Cardiac muscle cell (in vitro differentiated cells and primary cell): ENCODE measurements around the gene GARIN5B. TPM values are rescaled to one million over a fixed set of nuclear protein-coding genes. Genes with fewer than 3 reads are reported as not detected.
A peak's percentile ranks its signal among the peaks of the same experiment; 100 is the strongest.

Experiments used
- DNase-seq, 2 donors: peaks; one replicate each; pipeline versions ENCODE4 v3.0.0 to v3.0.0-alpha.2; 2010 to 2017; ENCODE audit warnings: low read depth in 1 of 2, low spot score in 1 of 2
- H3K27ac ChIP-seq: fragments of 200-600 bp; sonication (generic); 2 replicates; pipeline ENCODE4 v1.5.1; 2016
- H3K27me3 ChIP-seq: fragments of 200-600 bp; sonication (generic); 2 replicates; pipeline ENCODE4 v1.6.0; 2016; ENCODE audit warnings: control low read depth
- H3K36me3 ChIP-seq: fragments of 200-600 bp; sonication (generic); 2 replicates; pipeline ENCODE4 v1.5.1; 2016; ENCODE audit warnings: control low read depth
- H3K4me1 ChIP-seq: fragments of 200-600 bp; sonication (generic); 2 replicates; pipeline ENCODE4 v1.8.1; 2017; ENCODE audit warnings: low read depth, mild to moderate bottlenecking, mixed run types
- H3K4me3 ChIP-seq: fragments of 200-600 bp; sonication (generic); 2 replicates; pipeline ENCODE4 v1.5.1; 2016; ENCODE audit warnings: mild to moderate bottlenecking
- H3K9me3 ChIP-seq: fragments of 200-600 bp; sonication (generic); 2 replicates; pipeline ENCODE4 v1.5.1; 2017; ENCODE audit warnings: low read depth, mild to moderate bottlenecking, control low read depth
- polyA plus RNA-seq: library from polyadenylated mRNA; unstranded; fragments of >200 nt; fragmentation: Nextera tagmentation; extraction: Ambion mirVana; gene quantifications from 2 replicates; pipeline ENCODE4 v1.2.1, GENCODE V29; 2016
- total RNA-seq: library from RNA; depleted of rRNA; stranded (reverse); fragments of >200 nt; gene quantifications from 2 replicates; pipeline ENCODE4 v1.2.3, GENCODE V29; 2016
- TF ChIP-seq, protein P1 (sequence below): IDR thresholded peaks from 2 replicates; pipeline ENCODE4 v1.5.1; 2012; ENCODE audit warnings: low read depth, mild to moderate bottlenecking, low read length

The GARIN5B gene
- total and polyA plus RNA-seq, 2 experiments from 2014 or later, result not detected

DNA sequence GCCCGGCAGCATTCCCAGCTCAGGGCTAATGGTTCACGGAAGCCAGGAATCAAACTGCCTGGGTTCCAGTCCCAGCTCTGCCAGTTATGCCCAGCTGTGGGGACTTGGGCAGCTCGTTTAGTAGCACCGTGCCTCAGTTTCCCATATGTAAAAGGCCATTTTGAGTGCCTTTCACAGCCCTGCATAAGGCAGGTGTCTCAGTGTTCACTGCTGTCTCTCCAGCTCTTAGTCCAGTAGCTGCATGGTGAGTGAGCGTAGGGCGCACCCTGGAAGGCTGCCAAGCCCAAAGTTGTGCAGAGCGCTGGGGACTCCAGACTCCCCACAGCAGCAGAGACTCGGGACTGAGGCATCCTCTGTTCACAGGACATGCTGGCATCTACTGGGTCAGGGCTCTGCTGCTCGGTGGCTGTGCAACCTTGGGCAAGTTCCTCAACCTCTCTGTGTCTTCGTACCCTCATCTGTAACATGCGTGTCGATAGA lies 28.2 kb upstream of the GARIN5B start:
- DNase-seq, result no peak
- Histone ChIP-seq H3K9me3 (no peaks in the 10 kb centered on the region), H3K4me3 (no peak overlapping the region), H3K36me3 (peaks cover 28% of the 10 kb centered on the region), H3K27me3 (no peaks in the 10 kb centered on the region), H3K27ac (no peak overlapping the region), H3K4me1 (peaks cover 10% of the 10 kb centered on the region)
- TF ChIP-seq, protein P1, sequence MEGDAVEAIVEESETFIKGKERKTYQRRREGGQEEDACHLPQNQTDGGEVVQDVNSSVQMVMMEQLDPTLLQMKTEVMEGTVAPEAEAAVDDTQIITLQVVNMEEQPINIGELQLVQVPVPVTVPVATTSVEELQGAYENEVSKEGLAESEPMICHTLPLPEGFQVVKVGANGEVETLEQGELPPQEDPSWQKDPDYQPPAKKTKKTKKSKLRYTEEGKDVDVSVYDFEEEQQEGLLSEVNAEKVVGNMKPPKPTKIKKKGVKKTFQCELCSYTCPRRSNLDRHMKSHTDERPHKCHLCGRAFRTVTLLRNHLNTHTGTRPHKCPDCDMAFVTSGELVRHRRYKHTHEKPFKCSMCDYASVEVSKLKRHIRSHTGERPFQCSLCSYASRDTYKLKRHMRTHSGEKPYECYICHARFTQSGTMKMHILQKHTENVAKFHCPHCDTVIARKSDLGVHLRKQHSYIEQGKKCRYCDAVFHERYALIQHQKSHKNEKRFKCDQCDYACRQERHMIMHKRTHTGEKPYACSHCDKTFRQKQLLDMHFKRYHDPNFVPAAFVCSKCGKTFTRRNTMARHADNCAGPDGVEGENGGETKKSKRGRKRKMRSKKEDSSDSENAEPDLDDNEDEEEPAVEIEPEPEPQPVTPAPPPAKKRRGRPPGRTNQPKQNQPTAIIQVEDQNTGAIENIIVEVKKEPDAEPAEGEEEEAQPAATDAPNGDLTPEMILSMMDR, result no peak

DNA sequence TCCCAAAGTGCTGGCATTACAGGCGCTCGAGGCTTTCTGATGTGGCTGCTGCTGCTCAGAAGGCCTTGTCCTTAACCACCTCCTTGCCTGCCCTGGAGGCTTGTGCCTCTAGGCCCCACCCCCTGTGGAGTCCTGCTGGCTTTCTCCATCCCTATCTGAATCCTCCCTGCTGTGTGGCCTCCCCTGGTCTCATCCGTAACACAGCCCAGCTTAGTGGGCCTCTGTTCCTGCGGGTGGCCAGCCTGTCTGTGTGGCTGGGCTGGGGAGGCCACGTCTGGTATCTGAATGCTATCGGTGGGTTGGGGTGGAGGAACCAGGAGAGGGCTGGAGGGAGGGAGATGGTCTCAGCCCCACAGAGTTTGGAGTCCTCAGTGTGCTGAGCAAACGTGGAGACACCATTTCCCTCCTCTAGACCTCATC lies 27.4 kb upstream of the GARIN5B start:
- no peaks in the 10 kb centered on the region for H3K9me3 ChIP-seq
- H3K27ac ChIP-seq, result no peak overlapping the region
- H3K4me1 ChIP-seq, result peaks cover 10% of the 10 kb centered on the region
- H3K27me3 ChIP-seq, result no peaks in the 10 kb centered on the region
- H3K36me3 ChIP-seq, result peaks cover 28% of the 10 kb centered on the region
- no peak for DNase-seq
- no peak overlapping the region for H3K4me3 ChIP-seq
- TF ChIP-seq, protein P1, result no peak

DNA sequence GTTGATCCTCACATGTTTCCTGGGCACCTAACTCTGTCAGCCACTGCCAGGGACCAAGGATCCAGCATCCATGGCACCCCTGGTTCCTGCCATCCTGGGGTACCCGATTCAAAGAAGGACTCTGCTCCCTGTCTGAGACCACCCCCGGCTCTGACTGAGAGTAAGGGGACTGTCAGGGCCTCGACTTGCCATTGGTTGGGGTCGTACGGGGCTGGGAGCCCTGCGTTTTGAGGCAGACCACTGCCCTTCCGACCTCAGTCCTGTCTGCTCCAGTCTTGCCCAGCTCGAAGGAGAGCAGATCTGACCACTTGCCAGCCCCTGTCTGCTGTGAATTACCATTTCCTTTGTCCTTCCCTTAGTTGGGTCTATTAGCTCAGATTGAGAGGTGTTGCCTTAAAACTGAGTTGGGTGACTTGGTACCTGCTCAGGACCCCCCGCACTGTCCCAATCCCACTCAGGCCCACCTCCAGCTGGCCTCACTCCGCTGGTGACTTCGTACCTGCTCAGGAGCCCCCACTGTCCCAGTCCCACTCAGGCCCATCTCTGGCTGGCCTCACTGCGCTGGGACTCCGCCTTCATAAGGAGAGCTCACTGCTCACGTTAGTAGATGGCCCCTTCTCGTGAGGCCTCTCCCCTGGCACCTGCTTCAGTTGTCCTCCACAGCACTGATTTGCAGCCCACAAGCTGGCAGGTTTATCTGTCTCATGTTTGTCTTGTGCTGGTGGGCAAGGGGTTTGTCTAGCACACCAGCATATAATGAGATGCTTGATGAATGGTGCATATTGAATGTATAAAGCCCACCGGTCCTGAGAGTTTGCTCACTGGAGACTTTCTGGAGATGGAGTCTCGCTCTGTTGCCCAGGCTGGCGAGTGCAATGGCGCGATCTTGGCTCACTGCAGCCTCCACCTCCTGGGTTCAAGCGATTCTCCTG lies 26.6 kb upstream of the GARIN5B start:
- Histone ChIP-seq H3K4me1 (peaks cover 15% of the 10 kb centered on the region), H3K27ac (no peak overlapping the region), H3K9me3 (no peaks in the 10 kb centered on the region), H3K36me3 (peaks cover 28% of the 10 kb centered on the region), H3K4me3 (no peak overlapping the region), H3K27me3 (no peaks in the 10 kb centered on the region)
- TF ChIP-seq, protein P1, result no peak
- no peak for DNase-seq

DNA sequence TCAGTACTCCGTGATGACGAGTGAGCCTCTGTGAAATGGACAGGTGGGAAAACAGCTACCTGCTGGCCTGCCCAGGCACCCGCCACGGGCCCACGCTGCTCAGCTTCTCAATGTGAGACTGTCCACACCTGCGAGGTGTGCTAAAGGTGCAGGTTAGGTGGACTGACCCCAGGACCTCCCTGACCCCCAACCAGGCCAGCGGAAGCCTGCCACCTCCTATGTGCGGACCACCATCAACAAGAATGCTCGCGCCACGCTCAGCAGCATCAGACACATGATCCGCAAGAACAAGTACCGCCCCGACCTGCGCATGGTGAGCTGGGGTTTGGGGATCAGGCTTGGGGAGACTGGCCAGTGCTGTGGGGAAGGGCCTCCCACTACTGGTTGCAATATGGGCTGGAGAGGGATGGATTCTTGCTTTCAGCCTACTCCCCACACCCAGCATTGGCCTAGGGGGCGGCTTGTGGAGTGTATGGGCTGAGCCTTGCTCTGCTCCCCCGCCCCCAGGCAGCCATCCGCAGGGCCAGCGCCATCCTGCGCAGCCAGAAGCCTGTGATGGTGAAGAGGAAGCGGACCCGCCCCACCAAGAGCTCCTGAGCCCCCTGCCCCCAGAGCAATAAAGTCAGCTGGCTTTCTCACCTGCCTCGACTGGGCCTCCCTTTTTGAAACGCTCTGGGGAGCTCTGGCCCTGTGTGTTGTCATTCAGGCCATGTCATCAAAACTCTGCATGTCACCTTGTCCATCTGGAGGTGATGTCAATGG lies 24.9 kb upstream of the GARIN5B start:
- TF ChIP-seq, protein P1, result no peak
- H3K27ac ChIP-seq, result no peak overlapping the region
- peaks cover 20% of the 10 kb centered on the region for H3K4me1 ChIP-seq
- no peak for DNase-seq
- no peaks in the 10 kb centered on the region for H3K9me3 ChIP-seq
- no peaks in the 10 kb centered on the region for H3K27me3 ChIP-seq
- no peak overlapping the region for H3K4me3 ChIP-seq
- H3K36me3 ChIP-seq, result peaks cover 28% of the 10 kb centered on the region

DNA sequence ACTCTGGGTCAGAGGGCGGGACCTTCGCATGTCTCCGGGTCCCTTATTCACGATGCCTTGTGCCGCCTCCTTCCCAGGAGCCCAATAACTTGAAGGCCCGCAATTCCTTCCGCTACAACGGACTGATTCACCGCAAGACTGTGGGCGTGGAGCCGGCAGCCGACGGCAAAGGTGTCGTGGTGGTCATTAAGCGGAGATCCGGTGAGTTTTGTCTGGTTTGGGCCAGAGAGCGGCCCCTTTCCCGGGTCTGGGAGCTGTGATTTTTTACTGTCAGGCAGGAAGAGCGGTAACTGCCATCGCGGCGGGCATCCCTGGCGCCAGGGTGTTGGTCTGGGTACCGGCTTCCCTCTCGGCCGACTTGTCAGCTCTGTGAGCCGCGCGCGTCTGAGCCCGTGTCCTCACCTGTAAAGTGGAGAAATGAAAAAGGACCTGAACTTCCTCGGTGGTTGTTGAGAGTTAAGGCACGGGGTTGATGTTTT lies 23.5 kb upstream of the GARIN5B start:
- Histone ChIP-seq H3K9me3 (no peaks in the 10 kb centered on the region), H3K4me3 (peak overlapping the region; percentile 89), H3K36me3 (peaks cover 27% of the 10 kb centered on the region), H3K4me1 (peaks cover 20% of the 10 kb centered on the region), H3K27me3 (no peaks in the 10 kb centered on the region), H3K27ac (no peak overlapping the region)
- TF ChIP-seq, protein P1, result no peak
- DNase-seq, result no peak
